K562 (cell line): ENCODE results near the gene HTRA3. TPM values are rescaled to one million over a fixed set of nuclear protein-coding genes. Genes with fewer than 3 reads are reported as not detected.

Source experiments
- BRD9 ChIP-seq: fragments of 450-650 bp; IDR thresholded peaks from 2 replicates; pipeline ENCODE4 v1.6.1; 2018; ENCODE audit warnings: low read depth; ENCODE audit not compliant: partially characterized antibody
- CTBP1 ChIP-seq: fragments of 450-650 bp; IDR thresholded peaks from 2 replicates; pipeline ENCODE4 v1.6.1; 2016; ENCODE audit warnings: borderline replicate concordance
- E2F3 ChIP-seq: fragments of 250-450 bp; sonication (Bioruptor Pico); IDR thresholded peaks from 2 replicates; pipeline ENCODE4 v1.4.0; 2020; ENCODE audit warnings: mild to moderate bottlenecking
- HNRNPUL1 ChIP-seq: fragments of 200-400 bp; formaldehyde crosslinking; IDR thresholded peaks from 2 replicates; pipeline ENCODE4 v1.6.1; 2017; ENCODE audit warnings: low read length
- KAT2B ChIP-seq: IDR thresholded peaks from one replicate; pipeline ENCODE4 v1.6.1; 2012; ENCODE audit warnings: low read depth, mild to moderate bottlenecking, control low read depth, inconsistent platforms, low read length, moderate library complexity
- KLF13 ChIP-seq: fragments of 450-650 bp; IDR thresholded peaks from 2 replicates; pipeline ENCODE4 v1.6.1; 2016; ENCODE audit warnings: missing genetic modification characterization, low read depth, mild to moderate bottlenecking, missing compliant biosample characterization, moderate library complexity, borderline replicate concordance
- RFX1 ChIP-seq: fragments of 450-650 bp; IDR thresholded peaks from 2 replicates; pipeline ENCODE4 v1.6.1; 2016; ENCODE audit warnings: mild to moderate bottlenecking, moderate library complexity
- TEAD1 ChIP-seq, 2 experiments: fragments of 450-650 bp in 1 of 2; sonication (generic) in 1 of 2; formaldehyde crosslinking; IDR thresholded peaks; 2 replicates each; pipeline versions ENCODE4 v1.4.0 to v1.8.0; 2020 to 2022; ENCODE audit warnings: mild to moderate bottlenecking in 2 of 2, missing genetic modification reagents in 1 of 2
- U2AF2 ChIP-seq: fragments of 200-400 bp; formaldehyde crosslinking; optimal IDR thresholded peaks from 2 replicates; pipeline ENCODE3; 2017; ENCODE audit warnings: low read depth, mild to moderate bottlenecking, low read length
- XRCC3 ChIP-seq: fragments of 450-650 bp; IDR thresholded peaks from 2 replicates; pipeline ENCODE4 v1.6.1; 2017; ENCODE audit warnings: mild to moderate bottlenecking, moderate library complexity
- ZBTB26 ChIP-seq: fragments of 450-650 bp; formaldehyde crosslinking; IDR thresholded peaks from 2 replicates; pipeline ENCODE4 v1.4.0; 2022; ENCODE audit warnings: missing genetic modification characterization
- ZNF583 ChIP-seq: fragments of 250-450 bp; sonication (Bioruptor Pico); IDR thresholded peaks from 2 replicates; pipeline ENCODE4 v1.4.0; 2020
- ZNF75A ChIP-seq: fragments of 450-650 bp; formaldehyde crosslinking; IDR thresholded peaks from 2 replicates; pipeline ENCODE4 v1.4.0; 2020; ENCODE audit warnings: mild to moderate bottlenecking
- polyA plus RNA-seq, 8 experiments: library from polyadenylated mRNA; depleted of rRNA in 4 of 8; stranded (reverse) in 5 of 8; unstranded in 3 of 8; fragments of >200 nt; fragmentation: Nextera tagmentation in 2 of 8; fragmentation: Illumina TruSeq in 1 of 8; extraction: Ambion mirVana in 2 of 8; extraction: Trizol in 1 of 8; gene quantifications; 2 replicates each; pipeline versions ENCODE4 v1.2.1 to v1.2.3, GENCODE V29; 2011 to 2014; ENCODE audit warnings: inconsistent platforms in 1 of 8, missing spikeins in 1 of 8
- total RNA-seq, 7 experiments: library from RNA; depleted of rRNA in 6 of 7; stranded (reverse); fragments of >200 nt in 6 of 7; fragmentation: Illumina TruSeq in 2 of 7; extraction: Trizol in 2 of 7; gene quantifications; 2 replicates each; pipeline versions ENCODE4 v1.2.1 to v1.2.3, GENCODE V29; 2011 to 2021; ENCODE audit warnings: low replicate concordance in 1 of 7
- TF ChIP-seq, protein P1 (sequence below), 2 experiments: fragments of 450-650 bp; IDR thresholded peaks; 2 replicates each; pipeline ENCODE4 v1.6.1; 2016; ENCODE audit warnings: mild to moderate bottlenecking in 2 of 2, borderline replicate concordance in 1 of 2, low read depth in 1 of 2, moderate library complexity in 1 of 2
- TF ChIP-seq, protein P2 (sequence below), 2 experiments: fragments of 450-650 bp; conservative IDR thresholded peaks; 2 replicates each; pipeline ENCODE4 v1.6.1; 2017; ENCODE audit warnings: mild to moderate bottlenecking in 2 of 2, moderate library complexity in 2 of 2

The HTRA3 gene
- total and polyA plus RNA-seq, 9 of the 15 experiments (the other 6 are each of a cell fraction or from before 2014, with no cell fraction given) = 0.04 TPM; not detected in 8

DNA sequence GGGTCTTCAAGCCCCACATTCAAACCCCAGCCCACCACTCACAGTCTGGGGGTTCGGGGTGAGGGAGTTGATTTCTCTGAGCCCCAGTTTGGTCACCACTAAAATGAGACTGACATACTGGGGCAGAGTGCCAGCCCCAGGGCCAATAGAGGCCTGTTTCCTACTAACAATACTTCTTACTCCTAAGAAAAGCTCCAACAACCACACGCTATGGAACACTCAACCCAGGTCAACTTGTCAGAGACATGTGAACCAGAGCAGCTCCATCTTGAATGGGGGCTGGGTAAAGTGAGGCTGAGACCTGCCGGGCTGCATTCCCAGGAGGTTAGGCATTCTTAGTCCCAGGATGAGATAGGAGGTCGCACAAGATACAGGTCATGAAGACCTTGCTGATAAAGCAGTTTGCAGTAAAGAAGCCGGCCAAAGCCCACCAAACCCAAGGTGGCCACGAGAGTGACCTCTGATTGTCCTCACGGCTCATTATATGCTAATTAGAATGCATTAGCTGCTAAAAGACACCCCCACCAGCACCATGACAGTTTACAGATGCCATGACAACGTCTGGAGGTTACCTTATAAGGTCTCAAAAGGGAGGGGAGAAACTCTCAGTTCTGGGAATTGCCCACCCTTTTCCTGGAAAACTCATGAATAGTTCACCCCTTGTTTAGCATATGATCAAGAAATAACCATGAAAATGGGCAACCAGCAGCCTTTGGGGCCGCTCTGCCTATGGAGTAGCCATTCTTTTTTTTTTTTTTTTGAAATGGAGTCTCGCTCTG, 26.6 kb upstream of the HTRA3 start (continued):
- TF ChIP-seq, protein P1, sequence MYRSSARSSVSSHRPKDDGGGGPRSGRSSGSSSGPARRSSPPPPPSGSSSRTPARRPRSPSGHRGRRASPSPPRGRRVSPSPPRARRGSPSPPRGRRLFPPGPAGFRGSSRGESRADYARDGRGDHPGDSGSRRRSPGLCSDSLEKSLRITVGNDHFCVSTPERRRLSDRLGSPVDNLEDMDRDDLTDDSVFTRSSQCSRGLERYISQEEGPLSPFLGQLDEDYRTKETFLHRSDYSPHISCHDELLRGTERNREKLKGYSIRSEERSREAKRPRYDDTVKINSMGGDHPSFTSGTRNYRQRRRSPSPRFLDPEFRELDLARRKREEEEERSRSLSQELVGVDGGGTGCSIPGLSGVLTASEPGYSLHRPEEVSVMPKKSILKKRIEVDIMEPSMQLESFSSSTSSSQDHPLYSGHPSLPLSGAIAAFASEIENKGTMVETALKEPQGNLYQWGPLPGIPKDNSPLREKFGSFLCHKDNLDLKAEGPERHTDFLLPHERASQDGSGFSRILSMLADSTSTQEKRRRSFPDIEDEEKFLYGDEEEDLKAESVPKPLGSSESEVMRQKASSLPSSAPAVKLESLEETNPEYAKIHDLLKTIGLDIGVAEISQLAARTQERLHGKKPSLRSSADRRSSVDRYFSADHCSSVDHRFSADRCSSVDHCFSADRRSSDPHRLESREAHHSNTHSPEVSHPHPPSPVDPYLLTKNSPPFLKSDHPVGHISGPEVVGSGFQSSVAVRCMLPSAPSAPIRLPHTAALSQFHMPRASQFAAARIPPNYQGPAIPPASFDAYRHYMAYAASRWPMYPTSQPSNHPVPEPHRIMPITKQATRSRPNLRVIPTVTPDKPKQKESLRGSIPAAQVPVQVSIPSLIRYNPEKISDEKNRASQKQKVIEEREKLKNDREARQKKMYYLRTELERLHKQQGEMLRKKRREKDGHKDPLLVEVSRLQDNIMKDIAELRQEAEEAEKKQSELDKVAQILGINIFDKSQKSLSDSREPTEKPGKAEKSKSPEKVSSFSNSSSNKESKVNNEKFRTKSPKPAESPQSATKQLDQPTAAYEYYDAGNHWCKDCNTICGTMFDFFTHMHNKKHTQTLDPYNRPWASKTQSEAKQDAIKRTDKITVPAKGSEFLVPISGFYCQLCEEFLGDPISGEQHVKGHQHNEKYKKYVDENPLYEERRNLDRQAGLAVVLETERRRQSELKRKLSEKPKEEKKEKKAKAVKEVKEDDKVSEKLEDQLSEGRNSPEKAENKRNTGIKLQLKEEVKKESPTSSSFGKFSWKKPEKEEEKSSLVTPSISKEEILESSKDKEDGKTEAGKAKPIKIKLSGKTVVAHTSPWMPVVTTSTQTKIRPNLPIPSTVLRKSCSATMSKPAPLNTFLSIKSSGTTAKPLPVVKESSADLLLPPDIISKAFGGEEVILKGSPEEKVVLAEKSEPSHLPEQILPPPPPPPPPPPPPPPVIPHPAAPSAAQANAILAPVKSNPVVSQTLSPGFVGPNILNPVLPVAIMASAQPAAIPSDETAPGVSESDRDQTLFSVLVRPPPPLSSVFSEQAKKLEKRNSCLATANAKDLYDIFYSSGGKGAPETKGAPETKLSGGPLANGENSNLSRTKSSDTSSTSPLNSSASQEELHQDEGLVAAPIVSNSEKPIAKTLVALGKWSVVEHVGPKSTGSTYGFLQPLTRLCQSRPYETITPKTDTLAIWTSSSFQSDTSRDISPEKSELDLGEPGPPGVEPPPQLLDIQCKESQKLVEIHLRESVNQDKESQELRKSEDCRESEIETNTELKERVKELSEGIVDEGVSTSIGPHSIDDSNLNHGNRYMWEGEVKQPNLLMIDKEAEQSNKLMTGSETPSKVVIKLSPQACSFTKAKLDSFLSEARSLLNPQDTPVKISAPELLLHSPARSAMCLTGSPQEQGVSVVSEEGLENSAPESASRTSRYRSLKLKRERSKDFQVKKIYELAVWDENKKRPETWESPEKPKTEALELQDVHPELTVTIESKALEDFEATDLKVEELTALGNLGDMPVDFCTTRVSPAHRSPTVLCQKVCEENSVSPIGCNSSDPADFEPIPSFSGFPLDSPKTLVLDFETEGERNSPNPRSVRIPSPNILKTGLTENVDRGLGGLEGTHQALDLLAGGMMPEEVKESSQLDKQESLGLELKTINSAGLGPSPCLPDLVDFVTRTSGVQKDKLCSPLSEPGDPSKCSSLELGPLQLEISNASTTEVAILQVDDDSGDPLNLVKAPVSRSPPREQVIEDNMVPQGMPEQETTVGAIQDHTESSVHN (IDR thresholded peaks at IDR 0.05; ENCODE audit: borderline replicate concordance in 1 of 2, low read depth in 1 of 2) = no peak
- TF ChIP-seq, protein P2, sequence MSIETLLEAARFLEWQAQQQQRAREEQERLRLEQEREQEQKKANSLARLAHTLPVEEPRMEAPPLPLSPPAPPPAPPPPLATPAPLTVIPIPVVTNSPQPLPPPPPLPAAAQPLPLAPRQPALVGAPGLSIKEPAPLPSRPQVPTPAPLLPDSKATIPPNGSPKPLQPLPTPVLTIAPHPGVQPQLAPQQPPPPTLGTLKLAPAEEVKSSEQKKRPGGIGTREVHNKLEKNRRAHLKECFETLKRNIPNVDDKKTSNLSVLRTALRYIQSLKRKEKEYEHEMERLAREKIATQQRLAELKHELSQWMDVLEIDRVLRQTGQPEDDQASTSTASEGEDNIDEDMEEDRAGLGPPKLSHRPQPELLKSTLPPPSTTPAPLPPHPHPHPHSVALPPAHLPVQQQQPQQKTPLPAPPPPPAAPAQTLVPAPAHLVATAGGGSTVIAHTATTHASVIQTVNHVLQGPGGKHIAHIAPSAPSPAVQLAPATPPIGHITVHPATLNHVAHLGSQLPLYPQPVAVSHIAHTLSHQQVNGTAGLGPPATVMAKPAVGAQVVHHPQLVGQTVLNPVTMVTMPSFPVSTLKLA (conservative IDR thresholded peaks at IDR 0.05) = no peak
- peak; percentile 45; the same call in 1 of the 2 replicates for TF ChIP-seq KLF13 (tag)
- no peak for TF ChIP-seq U2AF2
- no peak for TF ChIP-seq CTBP1
- TF ChIP-seq XRCC3 = no peak
- peak; percentile 91 for TF ChIP-seq ZNF583 (CRISPR knock-in tag)
- TF ChIP-seq HNRNPUL1 = no peak
- TF ChIP-seq E2F3 (CRISPR knock-in tag) = peak; percentile 76
- no peak for TF ChIP-seq BRD9
- no peak for TF ChIP-seq KAT2B
- TF ChIP-seq RFX1 = peak; percentile 80
- peak in 1 of 2 experiments; percentile 78; a peak in 2 of 4 replicates for TF ChIP-seq TEAD1 (CRISPR knock-in tag; IDR thresholded peaks at IDR 0.05)
- TF ChIP-seq ZBTB26 = no peak
- no peak for TF ChIP-seq ZNF75A (CRISPR knock-in tag)
